Medulla oblongata (tissue), 1 donor: ENCODE measurements around the gene PEG3.

Source experiments
- DNase-seq: peaks from one replicate; pipeline ENCODE4 v3.0.0-alpha.2; 2015; ENCODE audit errors: extremely low spot score

PEG3 gene

DNA sequence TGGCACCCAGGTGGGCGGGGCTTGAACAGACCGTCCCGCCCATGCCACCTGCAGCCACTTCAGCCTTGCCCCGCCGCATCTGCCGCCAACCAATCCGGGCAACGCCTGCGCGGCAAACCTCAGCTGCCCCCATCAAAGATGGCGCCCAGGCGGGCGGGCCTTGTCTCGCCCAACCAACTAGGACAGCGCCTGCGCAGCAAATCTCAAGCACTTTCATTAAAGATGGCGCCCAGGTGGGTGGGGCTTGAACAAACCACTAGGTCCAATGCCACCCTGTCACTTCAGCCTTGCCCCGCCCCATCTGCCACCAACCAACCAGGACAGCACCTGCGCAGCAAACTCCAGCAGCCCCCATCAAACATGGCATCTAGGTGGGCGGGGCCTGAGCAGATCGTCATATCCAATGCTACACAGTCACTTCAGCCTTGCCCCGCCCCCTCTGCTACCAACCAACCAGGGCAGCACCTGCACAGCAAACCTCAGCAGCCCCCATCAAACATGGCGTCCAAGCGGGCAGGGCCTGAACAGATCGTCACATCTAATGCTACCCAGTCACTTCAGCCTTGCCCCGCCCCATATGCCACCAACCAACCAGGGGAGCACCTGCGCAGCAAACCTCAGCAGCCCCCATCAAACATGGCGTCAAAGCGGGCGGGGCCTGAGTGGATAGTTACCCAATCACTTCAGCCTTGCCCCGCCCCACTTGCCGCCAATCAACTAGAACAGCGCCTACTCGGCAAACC lies 1.4 kb downstream of the PEG3 start:
- DNase-seq, result peak; percentile 97

DNA sequence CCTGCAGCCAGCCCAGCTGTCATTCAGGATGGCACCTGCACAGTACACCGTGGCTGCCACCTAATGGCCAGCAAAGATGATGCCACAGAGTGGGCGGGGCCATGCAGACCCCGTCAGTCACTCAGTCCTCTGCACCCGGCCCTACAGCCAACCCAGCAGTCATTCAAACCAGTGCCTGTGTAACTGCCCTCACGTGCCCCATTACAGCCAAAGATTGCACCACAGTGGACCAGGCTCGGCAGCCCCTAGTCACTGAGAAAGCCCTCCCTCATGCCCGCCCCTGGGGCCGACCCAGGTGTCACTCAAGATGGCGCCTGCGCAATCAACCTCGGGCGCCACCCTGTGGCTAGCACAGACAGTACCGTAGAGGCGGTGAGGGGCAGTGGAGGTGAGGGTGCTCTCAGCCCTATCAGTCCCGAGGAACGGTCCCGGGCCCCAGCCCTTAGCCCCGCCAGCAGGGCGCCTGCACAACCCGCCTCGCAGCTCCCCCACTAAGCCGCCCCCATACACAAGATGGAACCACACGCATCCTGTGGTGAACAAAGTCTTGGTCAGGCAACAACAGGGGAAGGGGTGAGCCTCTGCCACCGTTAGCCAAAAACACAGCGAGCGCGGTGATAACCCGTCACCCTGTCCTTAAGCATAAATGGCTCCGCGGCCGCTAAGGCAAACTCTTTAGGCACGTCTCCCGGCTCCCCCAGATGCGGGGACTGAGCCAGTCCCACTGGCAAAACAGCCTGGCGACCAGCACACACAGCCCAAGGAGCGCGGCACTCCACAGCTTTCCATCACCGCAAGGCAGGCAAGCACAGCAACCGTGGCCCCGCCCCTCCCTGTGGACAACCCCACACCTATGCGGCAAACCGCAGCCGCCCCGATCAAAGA lies 2.3 kb downstream of the PEG3 start:
- DNase-seq, result peak; percentile 84

DNA sequence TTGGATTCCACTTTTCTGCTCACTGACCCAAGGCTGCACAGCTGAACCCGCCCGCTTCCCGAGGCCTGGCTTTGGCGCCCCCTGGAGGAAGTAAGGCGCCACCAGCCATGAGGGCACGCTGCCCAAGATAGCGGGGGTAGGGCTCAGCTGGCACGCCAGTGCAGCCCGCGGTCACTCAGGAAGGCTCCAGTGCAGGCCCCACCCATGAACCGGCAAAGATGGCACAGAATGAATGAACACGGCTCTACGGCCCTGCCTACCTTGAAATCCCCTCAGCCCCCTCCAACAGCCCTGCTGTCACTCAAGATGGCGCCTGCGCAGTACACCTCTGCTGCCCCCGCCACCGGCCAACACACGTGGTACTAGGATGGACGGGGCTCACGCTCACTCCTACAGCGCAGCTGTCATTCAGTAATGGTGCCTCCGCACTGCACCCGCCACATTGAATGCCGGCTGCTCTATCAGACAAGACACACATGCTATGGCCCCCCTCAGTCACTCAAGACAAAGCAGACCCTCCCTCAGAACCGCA lies 3.0 kb downstream of the PEG3 start:
- peak; percentile 87 for DNase-seq

DNA sequence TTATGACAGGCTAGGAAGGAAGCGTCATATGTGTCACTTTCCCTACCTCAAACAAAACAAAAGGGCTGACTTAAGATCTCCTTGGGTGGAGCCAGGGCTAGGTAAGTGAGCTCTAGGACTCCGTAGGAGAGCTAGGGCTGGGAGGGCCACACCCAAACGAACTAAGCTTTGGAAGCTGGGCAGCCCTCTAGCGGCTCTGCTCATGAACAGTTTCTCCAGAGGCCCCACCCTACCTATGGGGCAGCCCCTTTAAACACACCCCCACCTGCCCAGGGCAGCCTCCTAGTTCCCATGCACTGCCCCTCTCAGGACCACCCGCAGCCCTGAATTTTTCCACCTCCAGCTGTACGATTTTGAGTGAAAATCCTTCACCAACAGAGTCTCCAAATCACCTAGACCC lies 3.5 kb downstream of the PEG3 start:
- DNase-seq, result peak; percentile 10

DNA sequence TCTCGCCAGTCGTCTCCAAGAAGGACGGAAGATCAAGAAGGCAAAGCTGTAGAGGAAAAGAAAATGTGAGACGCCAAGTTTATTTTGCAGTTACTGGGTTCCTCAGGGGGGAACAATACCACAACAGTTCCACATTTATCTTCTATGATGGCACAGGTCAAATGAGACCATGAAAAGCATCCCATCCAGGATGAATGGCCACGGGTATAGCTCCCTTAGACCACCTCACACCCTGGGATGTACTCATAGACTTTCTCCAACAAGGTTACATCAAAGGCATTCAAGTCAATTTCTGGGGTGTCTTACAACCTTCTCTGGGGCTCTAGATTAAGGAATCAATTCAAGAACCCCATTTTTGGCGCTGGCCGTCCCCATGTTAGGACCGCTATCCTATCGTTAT lies 4.5 kb downstream of the PEG3 start:
- no peak for DNase-seq

DNA sequence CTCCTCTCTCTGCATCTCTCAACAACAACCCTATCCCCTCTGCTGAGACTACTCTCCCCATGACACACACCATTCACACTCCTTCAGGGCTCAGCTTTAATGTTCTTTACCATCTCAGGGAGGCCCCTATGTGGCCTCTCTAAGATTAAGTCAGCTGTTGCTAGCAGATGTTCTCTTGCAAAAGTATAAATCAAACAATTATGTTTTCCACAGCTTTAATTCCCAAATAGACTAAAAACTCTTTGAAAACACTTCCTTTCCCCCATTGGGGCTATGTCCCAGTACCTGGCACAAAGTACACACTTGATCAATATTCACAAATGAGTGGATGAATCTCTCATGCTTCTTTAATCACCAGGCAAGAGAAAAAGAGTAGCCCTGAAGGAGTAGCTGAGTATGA lies 5.1 kb downstream of the PEG3 start:
- DNase-seq, result no peak

DNA sequence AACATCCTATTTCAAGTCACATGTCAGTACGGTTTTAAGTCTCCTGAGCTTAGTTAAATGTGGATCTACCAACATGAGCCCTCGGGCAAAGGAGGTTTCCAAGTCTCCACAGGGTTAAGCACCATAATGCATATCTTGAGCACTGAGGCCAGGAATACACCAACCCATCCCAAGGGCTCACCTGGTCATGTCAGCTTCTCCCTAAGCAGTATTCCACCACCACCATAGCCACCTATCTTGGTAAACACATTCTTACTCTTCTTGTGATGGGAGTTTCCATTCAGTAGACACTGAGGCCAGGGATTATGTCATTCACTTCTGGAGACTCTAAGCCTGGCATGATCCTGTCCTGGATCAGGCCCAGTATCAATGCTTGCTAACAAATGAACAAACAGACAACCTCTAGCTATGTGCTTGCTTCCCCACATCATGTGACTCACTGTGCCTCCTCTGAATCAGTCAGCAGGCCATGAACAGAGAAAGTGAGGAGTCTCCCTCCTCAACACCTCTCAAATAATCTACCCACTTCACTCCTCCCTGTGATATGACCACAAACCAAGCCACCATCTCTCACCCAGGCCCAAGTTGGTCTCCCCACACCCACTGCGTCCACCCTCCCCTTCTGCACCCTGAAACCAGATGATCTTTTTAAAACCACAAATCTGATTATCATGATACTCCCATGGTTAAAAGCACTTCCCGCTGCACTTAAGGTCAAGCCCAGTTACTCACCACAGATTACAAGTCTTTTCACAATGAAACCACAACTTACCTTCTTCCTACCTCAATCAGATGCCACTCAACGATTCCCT lies 5.8 kb downstream of the PEG3 start:
- no peak for DNase-seq

DNA sequence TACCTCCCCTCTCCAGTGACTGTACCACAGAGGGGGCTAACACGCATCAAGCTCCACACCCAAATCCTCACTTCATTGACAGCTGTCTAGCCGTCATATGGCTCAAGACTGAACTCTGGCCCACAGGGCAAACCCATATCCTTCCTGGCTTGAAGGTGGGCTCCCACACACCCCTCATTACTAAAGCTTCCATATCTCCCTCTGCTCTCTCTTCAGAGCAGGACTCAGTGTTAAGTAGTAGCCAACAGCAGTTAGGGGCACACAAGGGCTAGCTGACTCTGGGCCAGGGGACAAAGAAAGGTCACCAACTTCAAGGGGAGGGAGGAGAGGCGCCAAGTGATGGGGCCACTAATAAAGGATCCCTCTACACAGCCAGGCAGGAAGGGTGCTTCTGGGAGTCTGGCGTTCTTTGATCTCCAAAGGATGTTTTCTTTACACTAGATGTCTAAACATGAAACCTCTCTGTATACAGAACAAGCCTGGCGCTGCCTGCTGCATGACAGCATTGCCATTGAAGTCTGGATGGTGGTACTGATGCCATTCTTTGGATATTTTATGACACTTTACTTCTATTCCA lies 8.1 kb downstream of the PEG3 start:
- DNase-seq, result no peak

DNA sequence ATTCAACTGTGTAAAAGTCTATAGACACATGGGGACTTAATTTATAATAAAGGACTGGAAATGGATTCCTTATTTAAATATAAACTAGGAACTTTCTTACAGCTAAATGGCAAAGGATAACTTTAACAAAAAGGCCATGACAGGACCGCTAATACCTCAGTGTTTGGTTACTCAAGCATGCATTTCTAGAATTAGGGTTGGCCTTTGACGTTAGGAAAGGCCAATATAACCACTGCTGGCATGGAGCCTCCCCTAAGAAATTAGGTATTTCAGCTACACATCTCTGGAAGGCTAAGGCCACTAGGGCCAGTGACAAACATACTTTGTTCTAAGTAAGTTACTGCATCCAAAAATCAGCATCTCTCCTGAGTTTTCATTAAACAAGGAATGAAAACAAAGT lies 9.3 kb downstream of the PEG3 start:
- DNase-seq, result no peak

DNA sequence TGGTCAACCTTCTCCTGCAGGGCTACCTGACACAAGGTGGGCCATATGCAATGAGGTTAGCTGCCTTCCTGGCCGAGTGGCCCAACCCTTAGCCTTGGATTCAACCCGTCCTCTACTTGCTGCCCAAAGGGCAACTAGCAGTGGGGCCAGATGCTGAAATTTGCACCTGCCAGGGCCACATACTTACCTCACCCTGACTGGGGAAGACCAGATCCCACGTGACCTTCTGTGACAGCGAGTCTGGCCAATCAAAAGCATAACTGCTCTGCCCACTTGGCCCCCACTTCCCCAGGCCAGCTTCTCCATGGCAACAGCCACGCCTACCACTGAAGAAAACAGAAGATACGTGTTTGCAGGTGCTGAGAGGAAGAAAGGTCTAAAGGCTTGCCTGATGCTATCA lies 10.9 kb downstream of the PEG3 start:
- no peak for DNase-seq

DNA sequence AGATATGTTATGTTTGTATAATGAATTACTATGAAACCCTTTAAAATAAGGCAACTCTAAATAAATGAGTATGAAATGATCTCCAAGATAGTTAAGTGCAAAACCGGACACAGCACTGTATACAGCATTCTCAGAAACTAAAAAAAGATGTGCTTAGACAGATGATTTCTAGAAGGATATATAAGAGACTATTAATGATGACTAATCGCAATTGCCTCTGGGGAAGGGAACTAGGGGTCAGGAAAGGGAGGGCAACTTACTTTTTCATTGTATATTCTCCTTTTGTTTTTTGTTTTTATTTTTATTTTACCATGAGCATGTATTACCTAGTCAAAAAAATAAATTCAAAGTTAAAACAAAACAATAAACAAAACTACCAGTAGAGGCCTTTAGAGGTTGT lies 12.8 kb downstream of the PEG3 start:
- DNase-seq, result no peak

DNA sequence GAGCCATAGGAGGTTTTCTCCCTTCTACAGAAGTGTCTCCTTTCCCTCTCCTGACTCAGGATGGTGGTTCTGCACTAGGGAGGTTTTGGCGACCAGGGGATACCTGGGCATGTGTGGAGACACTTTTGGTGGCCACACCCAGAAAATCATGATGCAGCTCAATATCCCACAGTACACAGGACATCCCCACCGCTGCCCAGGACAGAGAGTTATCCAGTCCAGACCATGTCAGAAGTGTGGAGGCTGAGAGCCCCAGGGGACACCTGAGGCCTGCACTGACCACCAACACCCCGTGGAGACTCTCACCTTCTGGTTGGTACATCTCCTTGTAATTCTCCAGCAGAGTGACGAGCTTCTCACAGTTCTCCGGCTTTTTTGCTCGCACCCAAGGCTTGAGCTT lies 16.6 kb downstream of the PEG3 start:
- DNase-seq, result no peak

DNA sequence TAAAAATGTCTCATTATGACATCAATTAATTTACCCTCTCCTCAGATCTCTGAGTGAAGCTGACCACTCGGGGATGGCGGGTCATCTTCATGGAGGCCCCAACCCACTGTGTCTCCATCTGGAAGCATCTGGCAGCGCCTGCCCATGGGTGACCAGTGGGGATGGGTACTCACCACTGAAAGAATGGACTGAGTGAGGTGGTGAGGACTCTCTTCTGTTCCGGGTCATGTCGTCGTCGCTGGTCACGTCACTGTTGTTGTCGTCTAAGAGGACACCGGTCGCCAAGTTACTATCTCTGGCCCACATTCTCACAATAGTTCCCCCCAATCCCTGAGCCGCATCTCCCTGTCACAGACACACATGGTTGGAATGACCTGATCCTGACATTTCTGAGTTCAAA lies 17.1 kb downstream of the PEG3 start:
- no peak for DNase-seq

DNA sequence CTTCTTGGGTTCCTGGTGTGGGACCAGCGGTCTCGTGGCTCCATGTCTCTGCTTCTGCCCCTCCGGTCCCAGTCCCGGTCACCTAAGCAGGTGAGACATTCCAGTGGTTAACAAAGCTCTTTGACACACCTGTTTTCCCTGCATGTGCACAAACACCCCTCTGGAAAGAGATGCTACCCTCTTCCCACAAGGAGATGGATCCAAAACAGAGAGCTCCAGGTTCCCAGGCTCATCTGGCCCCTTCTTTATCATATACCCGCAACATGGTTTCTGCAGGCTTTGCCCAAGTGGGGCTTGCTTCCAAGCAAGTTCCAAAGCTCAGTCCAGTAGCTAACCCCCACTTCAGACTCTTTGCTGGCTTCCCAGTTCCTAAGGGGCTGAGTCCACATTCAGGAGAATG lies 17.8 kb downstream of the PEG3 start:
- DNase-seq, result no peak

DNA sequence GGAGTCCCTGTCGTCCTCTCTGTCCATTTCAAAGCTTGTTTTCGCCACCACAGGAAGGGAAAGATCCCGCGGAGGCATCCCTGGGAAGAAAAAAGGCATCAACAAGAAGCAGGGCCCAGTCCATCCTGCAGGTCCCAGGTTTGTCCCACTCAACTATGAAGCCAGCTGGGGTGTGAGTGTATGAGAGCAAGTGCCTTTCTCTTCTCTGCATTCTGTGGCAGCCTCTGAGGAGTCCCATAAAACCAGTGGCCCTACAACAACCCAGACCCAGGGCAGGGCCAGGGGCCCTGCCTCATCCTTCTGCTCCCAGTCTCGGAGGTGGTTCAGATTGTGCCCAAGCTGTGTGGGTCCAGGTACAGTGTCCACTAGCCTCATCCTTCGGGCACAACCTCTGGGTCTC lies 18.9 kb downstream of the PEG3 start:
- DNase-seq, result no peak

DNA sequence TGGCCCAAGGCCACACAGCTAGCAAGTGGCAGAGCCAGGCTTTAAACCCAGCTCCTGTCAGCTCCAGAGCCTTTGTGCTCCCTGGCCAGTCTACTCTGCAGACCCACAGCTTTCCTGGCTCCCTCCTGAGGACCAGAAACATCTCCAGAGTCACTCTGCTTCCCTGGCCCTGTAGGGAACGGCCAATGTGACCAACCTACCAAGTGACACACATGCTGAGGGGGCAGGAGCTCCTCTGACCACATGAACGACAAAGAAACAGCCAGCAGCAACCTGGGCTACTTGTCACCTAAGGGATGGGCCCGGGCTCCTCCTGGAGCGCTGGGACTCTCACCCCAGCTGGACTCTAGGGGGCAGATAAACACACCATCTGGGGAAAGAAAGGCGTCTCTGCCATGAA lies 19.3 kb downstream of the PEG3 start:
- no peak for DNase-seq

DNA sequence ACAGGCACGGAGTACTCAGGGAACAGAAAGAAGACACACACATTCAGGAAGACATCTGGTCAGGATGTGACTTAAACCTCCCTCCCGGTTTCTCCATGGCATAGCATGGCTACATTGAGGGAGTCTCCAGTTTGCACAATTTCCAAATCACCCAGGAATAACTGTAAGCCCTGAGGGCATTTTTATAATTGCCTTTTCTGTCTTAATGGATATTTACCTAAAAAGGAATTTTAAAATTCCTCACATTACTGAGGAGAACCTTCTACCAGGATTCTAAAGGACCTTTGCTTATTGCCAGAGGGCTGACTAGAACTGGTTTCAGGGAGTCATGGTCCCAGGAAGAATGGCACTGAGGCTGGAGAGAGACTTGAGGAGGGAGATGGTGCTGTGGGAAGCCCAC lies 21.4 kb downstream of the PEG3 start:
- DNase-seq, result no peak

DNA sequence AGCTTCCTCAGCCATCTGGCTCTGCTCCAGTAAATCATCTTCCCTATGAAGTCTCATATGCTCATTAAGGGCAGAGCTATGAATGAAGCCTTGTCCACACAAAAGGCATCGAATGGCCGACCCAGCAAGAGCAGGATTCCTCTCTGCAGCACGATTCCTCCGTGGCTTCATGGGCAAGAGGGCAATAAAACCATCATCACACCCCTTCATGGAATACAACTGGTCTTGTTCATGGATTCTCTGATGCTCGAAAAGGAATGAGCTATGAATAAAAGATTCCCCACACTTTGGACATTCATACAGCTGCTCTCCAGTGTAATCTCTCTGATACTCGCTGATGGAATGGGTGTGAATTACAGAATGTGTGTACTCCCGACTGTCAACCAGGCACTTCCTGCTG lies 25.9 kb downstream of the PEG3 start:
- no peak for DNase-seq

DNA sequence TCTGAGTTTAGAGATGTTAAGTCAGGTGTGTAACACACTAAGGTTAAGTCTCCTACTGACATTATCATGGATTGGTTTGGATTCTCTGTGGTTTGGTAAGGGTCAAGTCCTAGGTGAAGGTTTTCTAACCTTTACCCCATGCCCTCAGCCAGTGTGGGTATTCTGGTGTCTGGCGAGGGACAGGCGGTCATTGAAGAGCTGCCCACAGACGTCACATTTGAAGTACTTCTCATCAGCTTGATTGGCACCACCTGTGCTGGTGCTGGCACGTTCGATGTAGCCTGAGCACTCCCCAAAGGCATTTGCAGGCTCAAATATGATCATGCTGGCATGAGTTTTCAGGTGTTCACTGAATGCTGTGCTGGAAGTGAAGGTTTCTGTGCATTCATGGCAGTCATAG lies 27.0 kb downstream of the PEG3 start:
- DNase-seq, result no peak

DNA sequence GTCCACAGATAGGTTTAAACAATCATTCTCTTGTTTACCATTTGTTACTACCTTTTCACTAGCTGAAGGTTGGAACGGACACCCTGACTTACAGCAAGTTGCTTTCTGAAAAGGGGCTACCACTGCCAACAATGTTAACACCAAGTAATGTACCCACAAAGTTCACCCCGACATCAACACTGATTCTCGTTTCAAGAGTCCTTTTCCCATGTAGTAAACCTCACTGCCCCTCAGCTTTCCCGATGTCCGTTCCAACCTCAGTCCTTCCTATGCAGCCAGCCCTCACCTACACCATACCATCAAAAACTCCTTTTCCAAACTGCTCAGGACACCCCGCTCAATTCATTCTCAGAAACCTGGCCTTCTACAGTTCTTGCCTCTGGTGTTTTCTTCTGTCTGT lies 29.0 kb downstream of the PEG3 start:
- DNase-seq, result no peak

DNA sequence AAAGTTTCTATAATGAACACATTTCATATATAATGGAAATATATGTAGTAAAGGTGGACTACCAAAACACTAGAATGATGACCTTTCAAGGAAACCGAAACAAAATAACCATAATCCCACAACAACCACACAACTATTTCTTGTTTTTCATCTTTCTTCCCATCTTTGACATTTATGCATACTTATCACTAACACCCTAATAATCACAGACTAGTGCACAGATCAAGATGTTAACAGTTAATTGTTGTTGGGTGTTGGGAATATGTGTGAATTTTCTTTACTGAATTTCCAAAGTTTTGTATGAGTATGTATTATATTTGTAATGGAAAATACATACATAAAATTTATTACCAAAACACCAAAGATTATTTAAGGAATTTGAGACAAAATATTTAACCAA lies 30.3 kb downstream of the PEG3 start:
- DNase-seq, result no peak
